ENCODE results near the gene TXNRD1.
"Not testable (repeated sequence)": the region's sequence is repeated elsewhere in the genome, so short reads cannot be mapped to it uniquely, and the experiment has no call there.

Gene TXNRD1

GRCh38 chr12:104331376-104331775 is 115.8 kb downstream of the TXNRD1 start:
- no peak for DNase-seq

GRCh38 chr12:104332273-104332672 is 116.7 kb downstream of the TXNRD1 start:
- not testable (repeated sequence) for DNase-seq

- no peak for DNase-seq
Measured at GRCh38 chr12:104333692-104334255, 118.2 kb downstream of the TXNRD1 start.

GRCh38 chr12:104334581-104334980 is 119.0 kb downstream of the TXNRD1 start:
- DNase-seq = no peak

- DNase-seq = no peak
Measured at GRCh38 chr12:104336115-104336514, 120.5 kb downstream of the TXNRD1 start.

- no peak for DNase-seq
Measured at GRCh38 chr12:104337030-104337558, 121.5 kb downstream of the TXNRD1 start.

GRCh38 chr12:104339663-104340062 is 124.1 kb downstream of the TXNRD1 start:
- no peak for DNase-seq

- DNase-seq = no peak
Measured at GRCh38 chr12:104340177-104340576, 124.6 kb downstream of the TXNRD1 start.

GRCh38 chr12:104340925-104341611 is 125.5 kb downstream of the TXNRD1 start:
- no peak for DNase-seq

- DNase-seq = no peak
Measured at GRCh38 chr12:104342147-104342546, 126.6 kb downstream of the TXNRD1 start.

GRCh38 chr12:104342635-104343249 is 127.2 kb downstream of the TXNRD1 start:
- DNase-seq = no peak

GRCh38 chr12:104344682-104345081 is 129.1 kb downstream of the TXNRD1 start:
- no peak for DNase-seq

- DNase-seq = no peak
Measured at GRCh38 chr12:104345234-104346066, 129.9 kb downstream of the TXNRD1 start.

- no peak for DNase-seq
Measured at GRCh38 chr12:104347374-104348075, 131.9 kb downstream of the TXNRD1 start.

GRCh38 chr12:104348283-104348993 is 132.9 kb downstream of the TXNRD1 start:
- no peak for DNase-seq

GRCh38 chr12:104348994-104349494 is 133.5 kb downstream of the TXNRD1 start:
- DNase-seq = no peak

- DNase-seq = no peak
Measured at GRCh38 chr12:104350211-104351056, 134.9 kb downstream of the TXNRD1 start.

GRCh38 chr12:104351057-104351983 is 135.7 kb downstream of the TXNRD1 start:
- DNase-seq = no peak

- no peak for DNase-seq
Measured at GRCh38 chr12:104352106-104352713, 136.6 kb downstream of the TXNRD1 start.
